Measurements from ENCODE around the gene TOMM7. TPM values are rescaled to one million over a fixed set of nuclear protein-coding genes. Genes with fewer than 3 reads are reported as not detected.

Gene TOMM7
- total RNA-seq (2014; rRNA removed; shearing (Covaris generic)) = 164 and 165 TPM in 2 replicates

DNA sequence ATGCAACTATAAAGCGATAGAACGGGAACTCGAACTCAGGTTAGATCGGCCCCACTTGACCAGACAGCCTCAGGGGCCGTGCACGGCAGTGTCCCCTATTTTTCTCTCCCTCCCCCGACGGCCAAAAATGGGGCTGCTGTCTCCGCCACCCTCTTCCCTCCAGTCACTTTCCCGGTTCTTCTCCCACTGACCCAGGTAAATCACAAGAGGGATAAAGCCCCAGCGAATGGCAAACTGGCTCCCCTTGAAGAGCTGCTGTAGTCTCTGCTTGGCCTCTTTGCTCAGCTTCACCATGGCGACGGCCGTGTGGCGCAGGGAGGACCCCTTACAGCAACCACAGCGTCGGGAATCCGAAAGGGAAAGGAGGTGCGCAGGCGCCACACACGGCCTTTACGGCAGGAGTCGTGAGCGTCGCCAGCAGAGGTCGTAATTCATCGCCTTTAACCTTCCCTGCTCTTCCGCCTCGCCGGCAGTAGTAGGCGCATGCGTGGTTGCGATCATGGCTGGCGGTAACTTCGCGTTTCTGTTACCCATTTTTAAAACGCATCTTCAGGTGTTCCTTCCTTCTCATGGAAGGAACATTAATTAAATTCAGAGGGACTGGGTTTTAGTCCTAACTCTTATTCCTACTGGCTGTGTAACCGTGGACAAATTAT, at the start of gene TOMM7:
TSS of gene TOMM7 (minus strand) at position 364 of the 656 bp plus-strand sequence. CDS start at position 294, 70 bp downstream.
- Histone ChIP-seq H3K27me3 (no peaks in the 10 kb centered on the region), H3K4me3 (peak within 1 kb of the TSS; percentile 72), H3K36me3 (peaks cover 8% of the 10 kb centered on the region), H3K4me1 (0 out of 2 replicates have a peak, but pooled peaks cover 2% of the 10 kb centered on the region), H3K9me3 (replicated peaks) (no peaks in the 10 kb centered on the region), H3K27ac (peak within 1 kb of the TSS; percentile 42)
- peak; percentile 93 to 99 for DNase-seq

DNA sequence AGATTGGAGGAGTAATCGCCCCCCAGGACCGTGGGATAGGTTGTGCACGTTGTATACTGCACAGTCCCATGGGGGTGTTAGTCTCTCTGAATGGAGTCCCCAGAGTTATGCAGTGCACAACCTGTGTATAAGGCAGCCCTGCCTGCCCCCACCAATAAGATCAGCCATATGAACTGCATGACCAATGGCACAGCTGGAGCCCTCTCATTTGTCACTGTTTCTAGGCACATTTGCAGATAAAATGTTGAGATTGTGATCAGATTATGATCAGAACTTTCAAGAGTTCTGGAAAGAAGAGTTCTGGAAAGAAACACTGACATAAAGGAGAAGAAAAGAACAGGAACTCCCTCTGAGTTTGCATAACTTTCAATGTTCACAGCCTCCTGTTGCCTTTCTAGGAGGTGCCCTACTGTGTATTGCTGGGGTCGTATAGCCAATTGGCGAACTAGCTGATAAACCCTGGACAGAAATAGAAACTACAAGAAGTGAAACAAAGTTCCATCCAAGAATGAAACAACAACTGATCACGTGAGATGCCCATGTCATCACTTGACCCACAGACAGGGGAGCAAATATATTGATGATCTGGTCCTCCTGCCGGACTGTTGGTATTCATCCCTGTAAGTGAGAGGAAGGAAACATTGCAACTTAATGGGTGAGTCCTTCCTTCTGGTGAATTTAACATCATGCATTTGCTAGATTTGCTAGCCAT, 49.6 kb upstream of the TOMM7 start:
- peaks cover 13% of the 10 kb centered on the region for H3K4me1 ChIP-seq
- H3K27ac ChIP-seq = no peak overlapping the region
- H3K9me3 ChIP-seq (replicated peaks) = no peaks in the 10 kb centered on the region
- H3K36me3 ChIP-seq = no peaks in the 10 kb centered on the region
- DNase-seq = no peak
- H3K27me3 ChIP-seq = no peaks in the 10 kb centered on the region
- no peak overlapping the region for H3K4me3 ChIP-seq

DNA sequence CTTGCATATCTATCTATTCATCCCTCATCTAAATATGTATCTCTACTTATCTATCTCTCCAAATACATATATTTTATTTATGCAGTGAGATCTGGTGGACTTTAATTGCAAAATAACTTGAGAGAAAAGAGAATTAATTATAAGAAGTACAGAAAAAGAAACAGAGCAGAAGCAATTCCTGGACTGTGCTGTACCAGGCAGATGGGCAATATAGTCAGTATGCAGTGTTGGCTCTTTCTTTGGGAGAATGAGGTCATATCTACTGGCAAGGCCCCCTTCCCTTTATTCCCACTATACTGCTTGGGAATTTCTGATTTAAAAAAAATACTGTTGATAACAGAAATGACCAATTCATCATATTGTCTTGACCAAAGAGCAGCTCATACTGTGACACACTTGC, 49.0 kb upstream of the TOMM7 start:
- H3K4me3 ChIP-seq = no peak overlapping the region
- H3K27ac ChIP-seq = no peak overlapping the region
- H3K36me3 ChIP-seq = no peaks in the 10 kb centered on the region
- no peak for DNase-seq
- H3K27me3 ChIP-seq = no peaks in the 10 kb centered on the region
- peaks cover 7% of the 10 kb centered on the region for H3K4me1 ChIP-seq
- H3K9me3 ChIP-seq (replicated peaks) = no peaks in the 10 kb centered on the region

DNA sequence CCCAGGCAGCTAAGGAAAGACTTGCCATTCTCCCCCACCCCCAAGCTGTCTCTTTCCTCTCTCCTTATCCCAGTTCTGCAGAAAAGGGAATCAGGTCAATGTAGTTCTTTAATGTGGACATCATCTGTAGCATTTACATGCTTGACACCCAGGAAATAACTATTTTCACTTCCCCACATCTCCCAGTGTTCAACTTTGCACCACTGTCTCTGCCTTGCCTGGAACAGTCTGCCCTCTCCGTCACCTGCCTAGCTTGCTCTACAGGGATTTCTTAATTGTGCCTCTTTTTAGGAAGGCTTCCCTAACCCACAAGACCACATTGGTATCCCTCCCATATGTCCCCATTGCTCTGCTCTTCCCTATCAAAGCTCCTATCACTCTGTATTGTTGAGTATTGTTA, 45.9 kb upstream of the TOMM7 start:
- Histone ChIP-seq H3K36me3 (no peaks in the 10 kb centered on the region), H3K27ac (no peak overlapping the region), H3K4me1 (no peaks in the 10 kb centered on the region), H3K27me3 (no peaks in the 10 kb centered on the region), H3K9me3 (replicated peaks) (no peaks in the 10 kb centered on the region), H3K4me3 (no peak overlapping the region)
- DNase-seq = no peak

DNA sequence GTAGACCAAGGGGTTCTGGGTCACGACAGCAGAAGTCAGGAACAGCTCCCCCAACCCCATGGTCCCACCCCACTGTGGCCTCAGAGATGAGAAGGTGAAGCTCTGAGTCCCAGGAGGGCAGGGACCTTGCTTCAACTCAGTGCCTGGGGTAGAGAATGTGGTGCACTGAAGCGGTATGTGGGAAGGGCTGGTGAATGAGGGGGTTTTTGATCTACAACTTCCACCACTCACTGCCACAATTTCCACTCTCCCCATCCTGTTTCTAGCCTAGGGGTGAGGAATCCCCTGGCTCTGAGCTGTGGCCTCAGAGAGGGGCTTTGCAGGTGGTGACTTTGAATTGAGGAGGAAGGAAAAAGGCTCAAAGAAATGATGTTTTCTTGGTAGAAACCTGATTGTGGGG, 44.9 kb upstream of the TOMM7 start:
- Histone ChIP-seq H3K27me3 (no peaks in the 10 kb centered on the region), H3K9me3 (replicated peaks) (no peaks in the 10 kb centered on the region), H3K4me3 (no peak overlapping the region), H3K36me3 (no peaks in the 10 kb centered on the region), H3K4me1 (no peaks in the 10 kb centered on the region), H3K27ac (no peak overlapping the region)
- DNase-seq = no peak

DNA sequence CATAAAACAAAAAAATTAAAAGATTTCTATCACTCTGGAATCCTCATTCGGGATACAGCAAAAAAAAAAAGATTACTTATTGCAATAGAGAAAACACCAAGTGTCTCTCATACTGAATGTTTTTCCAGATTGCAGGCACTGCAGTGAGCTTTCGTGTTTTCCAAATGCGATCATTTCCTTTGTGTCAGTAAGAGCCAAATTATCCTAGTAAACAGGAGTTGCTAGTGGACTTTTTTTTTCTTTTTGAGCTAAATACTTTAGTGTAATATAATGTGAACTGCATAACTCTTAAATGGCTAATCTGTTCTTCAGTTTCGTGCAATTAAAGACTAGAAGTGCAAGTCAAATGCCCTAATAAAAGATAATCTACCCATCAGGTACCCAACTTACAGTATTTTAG, 44.4 kb upstream of the TOMM7 start:
- no peak overlapping the region for H3K4me3 ChIP-seq
- no peaks in the 10 kb centered on the region for H3K36me3 ChIP-seq
- H3K9me3 ChIP-seq (replicated peaks) = no peaks in the 10 kb centered on the region
- H3K27me3 ChIP-seq = no peaks in the 10 kb centered on the region
- no peak overlapping the region for H3K27ac ChIP-seq
- no peak for DNase-seq
- H3K4me1 ChIP-seq = no peaks in the 10 kb centered on the region

DNA sequence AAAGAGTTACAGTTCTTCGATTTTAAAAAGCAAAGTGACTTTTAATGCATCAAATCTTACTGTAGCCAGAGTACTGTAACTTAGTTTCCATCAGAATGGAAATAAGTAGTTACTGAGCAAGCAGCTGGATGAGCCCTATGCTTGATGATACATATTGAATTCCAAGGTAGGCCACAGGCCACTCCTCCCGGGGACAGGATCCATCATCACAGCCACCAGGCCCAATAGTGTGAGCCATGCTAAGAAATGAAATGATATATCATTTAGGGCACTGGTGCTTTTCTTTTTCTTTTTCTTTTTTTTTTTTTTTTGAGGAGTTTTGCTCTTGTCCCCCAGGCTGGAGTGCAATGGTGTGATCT, 42.9 kb upstream of the TOMM7 start:
- DNase-seq = no peak
- H3K4me3 ChIP-seq = no peak overlapping the region
- no peaks in the 10 kb centered on the region for H3K27me3 ChIP-seq
- no peaks in the 10 kb centered on the region for H3K4me1 ChIP-seq
- no peak overlapping the region for H3K27ac ChIP-seq
- H3K9me3 ChIP-seq (replicated peaks) = no peaks in the 10 kb centered on the region
- no peaks in the 10 kb centered on the region for H3K36me3 ChIP-seq

DNA sequence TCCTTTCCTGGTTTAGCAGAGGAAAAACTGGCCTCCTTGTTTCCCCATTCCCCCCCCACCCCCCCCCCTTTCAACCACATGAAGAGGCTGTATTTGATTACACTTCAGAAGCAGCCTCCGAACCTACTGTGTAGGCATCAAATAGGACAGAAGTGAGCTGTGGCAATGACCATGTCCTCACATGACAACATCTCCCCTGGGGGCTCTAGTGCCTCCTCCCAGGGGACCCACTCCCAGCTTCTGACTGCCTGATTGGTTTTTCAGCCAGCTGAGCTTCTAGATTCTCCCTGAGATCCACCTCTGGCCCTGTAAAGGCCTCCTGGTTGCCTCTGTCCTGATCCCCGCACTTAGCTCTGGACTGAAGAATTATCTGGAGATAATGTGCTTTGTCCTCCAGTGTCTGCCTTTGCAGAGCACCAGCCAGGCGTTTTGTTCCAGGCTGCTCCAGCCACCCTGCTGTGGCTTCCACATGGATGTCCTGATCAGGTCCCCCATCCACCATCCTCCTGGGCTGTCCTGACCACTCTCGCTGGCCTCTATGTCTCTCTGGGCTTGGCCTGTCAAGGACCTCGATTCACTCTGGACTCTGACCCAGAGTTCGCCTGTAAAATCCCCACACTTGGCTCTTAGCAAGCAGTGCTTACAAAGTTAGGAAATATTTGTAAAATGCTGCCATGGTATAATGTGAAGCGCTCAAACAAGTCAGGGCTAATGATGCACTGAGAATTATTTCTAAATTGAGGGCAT, 42.4 kb upstream of the TOMM7 start:
- H3K27me3 ChIP-seq = no peaks in the 10 kb centered on the region
- no peak overlapping the region for H3K4me3 ChIP-seq
- no peaks in the 10 kb centered on the region for H3K9me3 ChIP-seq (replicated peaks)
- H3K27ac ChIP-seq = no peak overlapping the region
- DNase-seq = peak in 1 of 2 experiments; percentile 50
- H3K4me1 ChIP-seq = no peaks in the 10 kb centered on the region
- H3K36me3 ChIP-seq = 0 out of 2 replicates have a peak, but pooled peaks cover 5% of the 10 kb centered on the region

DNA sequence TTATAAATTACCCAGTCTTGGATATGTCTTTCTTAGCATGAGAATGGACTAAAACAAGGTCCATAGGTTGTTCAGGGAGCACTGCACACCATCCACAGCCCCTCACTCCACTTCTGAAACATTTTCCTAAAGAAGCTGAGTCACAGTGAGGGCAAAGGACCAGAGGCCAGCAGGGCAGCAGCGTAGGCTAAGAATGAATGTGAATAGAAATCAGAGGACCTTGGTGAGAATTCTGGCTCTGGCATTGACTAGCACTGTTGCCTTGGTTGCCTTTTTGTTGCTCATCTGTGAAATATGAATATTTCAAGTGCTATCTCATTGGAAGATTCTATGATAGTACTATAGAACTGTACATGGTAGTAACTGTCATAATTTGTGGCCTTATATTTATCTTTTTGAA, 41.7 kb upstream of the TOMM7 start:
- H3K9me3 ChIP-seq (replicated peaks) = no peaks in the 10 kb centered on the region
- no peak overlapping the region for H3K4me3 ChIP-seq
- DNase-seq = no peak
- H3K27ac ChIP-seq = no peak overlapping the region
- H3K36me3 ChIP-seq = peaks cover 5% of the 10 kb centered on the region; the same call in 1 of the 2 replicates
- H3K27me3 ChIP-seq = no peaks in the 10 kb centered on the region
- H3K4me1 ChIP-seq = no peaks in the 10 kb centered on the region

DNA sequence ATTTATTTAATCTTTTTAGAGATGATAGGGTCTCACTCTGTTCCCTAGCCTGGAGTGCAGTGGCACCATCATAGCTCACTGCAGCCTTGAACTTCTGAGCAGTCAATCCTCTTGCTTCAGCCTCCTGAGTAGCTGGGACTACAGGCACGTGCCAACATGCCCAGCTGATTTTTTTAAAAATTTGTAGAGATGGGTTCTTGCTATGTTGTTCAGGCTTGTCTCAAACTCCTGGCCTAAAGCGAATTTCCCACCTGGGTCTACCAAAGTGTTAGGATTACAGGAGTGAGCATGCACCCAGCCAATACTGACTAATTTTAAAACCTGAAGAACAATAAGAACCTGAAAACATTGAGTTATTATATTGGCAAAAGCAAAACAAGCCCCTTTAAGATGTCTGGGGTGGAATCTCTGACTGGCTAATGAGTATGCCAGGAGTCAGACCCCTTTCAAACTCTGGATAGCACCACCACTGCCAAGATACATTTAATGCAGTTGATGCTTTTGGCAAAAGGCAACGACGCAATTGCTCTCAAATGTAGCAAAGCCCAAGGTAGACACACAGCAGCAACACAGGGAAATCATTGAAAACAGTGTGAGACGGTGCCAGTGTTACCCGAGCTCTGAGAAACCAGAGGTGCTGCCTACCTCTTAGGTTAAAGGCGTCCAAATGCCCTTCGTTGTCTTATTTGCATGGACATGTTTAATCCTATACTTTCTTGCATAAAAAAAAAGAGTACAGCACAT, 40.7 kb upstream of the TOMM7 start:
- peaks cover 7% of the 10 kb centered on the region for H3K36me3 ChIP-seq
- H3K4me3 ChIP-seq = no peak overlapping the region
- H3K27me3 ChIP-seq = no peaks in the 10 kb centered on the region
- peaks cover 1% of the 10 kb centered on the region; the same call in 1 of the 2 replicates for H3K4me1 ChIP-seq
- no peak for DNase-seq
- H3K9me3 ChIP-seq (replicated peaks) = no peaks in the 10 kb centered on the region
- no peak overlapping the region for H3K27ac ChIP-seq

DNA sequence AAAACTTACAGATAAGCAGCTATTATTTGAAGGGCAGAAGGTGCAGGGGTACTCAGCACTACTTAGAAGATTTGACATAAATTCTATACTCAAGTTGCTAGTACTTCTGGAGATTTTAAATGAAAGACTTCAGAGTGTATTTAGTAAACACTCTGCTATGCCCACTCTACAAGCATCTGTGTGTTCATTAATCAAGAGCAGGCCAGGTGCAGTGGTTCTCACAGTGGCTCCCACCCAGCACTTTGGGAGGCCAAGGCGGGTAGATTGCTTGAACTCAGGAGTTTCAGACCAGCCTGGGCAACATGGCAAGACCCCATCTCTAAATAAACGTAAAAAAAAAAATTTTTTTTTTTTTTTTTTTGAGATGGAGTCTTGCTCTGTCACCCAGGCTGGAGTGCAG, 38.9 kb upstream of the TOMM7 start:
- Histone ChIP-seq H3K4me3 (no peak overlapping the region), H3K27ac (no peak overlapping the region), H3K9me3 (replicated peaks) (no peaks in the 10 kb centered on the region), H3K36me3 (peaks cover 15% of the 10 kb centered on the region), H3K4me1 (peaks cover 6% of the 10 kb centered on the region), H3K27me3 (no peaks in the 10 kb centered on the region)
- DNase-seq = no peak

DNA sequence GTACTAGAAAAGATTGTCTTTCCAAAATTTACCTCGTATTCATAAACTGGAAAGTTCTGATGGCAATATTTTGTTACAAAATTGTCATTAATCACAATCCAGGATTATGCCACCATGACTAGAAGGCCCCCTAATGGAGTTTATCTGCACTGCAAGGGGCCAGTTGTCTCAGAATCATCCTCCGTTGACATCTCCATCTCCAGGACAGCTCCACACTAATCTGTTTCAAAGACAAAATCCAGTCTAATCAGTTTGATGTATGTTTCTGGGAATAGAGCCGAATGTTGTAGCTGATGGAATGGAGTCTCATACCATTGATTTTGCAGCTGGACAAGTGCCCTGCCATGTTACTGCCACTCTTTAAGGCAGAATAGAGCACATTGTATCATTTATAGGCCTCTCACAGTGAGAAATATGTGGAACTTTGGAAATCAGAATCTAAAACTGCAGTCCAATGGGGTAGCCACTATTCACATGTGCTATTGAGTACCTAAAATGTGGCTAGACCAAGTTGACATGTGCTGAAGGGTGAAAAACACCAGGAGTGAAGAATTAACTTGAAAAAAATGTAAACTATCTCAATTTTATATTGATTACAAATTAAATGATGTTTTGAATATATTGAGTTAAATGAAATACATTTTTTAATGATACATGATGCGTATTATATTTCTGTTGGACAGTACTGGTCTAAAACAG, 38.3 kb upstream of the TOMM7 start:
- Histone ChIP-seq H3K36me3 (peaks cover 22% of the 10 kb centered on the region), H3K27ac (no peak overlapping the region), H3K4me1 (peaks cover 12% of the 10 kb centered on the region), H3K27me3 (no peaks in the 10 kb centered on the region), H3K9me3 (replicated peaks) (no peaks in the 10 kb centered on the region), H3K4me3 (no peak overlapping the region)
- peak; percentile 18 to 53 for DNase-seq

DNA sequence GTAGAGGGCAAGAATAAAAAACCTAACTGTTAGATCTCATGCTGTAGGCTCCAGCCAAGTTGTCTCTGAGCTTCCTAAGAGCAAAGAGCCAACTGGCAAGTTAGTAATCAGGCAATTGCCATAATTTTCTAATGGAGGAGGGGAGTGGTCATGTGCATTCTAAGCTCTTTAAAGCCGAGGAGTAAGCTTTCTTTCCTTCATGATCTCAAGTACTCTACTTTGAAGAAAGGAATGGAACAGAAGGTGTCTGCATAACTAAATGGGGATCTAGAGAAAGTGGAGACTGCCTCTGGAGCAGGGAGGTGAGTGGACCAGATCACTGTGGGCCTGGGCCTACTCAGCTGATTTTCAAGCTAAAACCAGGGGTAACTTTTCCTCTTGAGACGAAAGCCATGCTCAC, 37.7 kb upstream of the TOMM7 start:
- Histone ChIP-seq H3K4me3 (no peak overlapping the region), H3K27ac (no peak overlapping the region), H3K9me3 (replicated peaks) (no peaks in the 10 kb centered on the region), H3K4me1 (peaks cover 15% of the 10 kb centered on the region), H3K36me3 (peaks cover 23% of the 10 kb centered on the region), H3K27me3 (no peaks in the 10 kb centered on the region)
- no peak for DNase-seq

DNA sequence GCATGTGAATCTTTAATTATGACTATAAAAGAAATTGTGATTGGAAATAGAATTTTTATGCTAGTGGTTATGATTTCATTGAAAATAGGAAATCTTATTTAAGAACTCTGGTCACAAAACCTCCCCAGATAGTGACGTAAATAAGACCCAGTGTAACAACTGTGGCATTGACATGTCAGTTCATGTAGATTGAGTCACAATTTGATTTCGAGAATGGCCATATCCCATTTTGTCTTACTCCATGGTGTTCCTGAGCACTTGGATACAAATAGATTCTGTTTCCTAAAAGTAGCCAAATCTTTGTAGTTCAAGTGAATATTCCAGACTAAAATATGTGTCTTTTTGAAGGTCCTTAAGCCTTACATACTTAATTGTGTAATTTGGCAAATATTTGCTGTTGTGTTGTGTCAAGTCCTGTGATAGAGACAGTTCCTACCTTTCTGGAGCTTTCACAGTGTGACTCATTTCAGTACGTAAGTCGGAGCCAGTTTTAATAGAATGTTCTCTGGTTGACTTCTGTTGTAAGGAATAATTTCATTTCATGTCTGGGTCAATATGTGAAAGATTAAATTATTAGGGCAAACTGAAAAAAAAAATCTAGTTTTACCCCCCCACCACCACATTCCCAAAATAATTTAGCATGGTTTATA, 37.1 kb upstream of the TOMM7 start:
- no peaks in the 10 kb centered on the region for H3K27me3 ChIP-seq
- peaks cover 23% of the 10 kb centered on the region for H3K36me3 ChIP-seq
- H3K4me3 ChIP-seq = no peak overlapping the region
- H3K27ac ChIP-seq = no peak overlapping the region
- peaks cover 16% of the 10 kb centered on the region for H3K4me1 ChIP-seq
- no peaks in the 10 kb centered on the region for H3K9me3 ChIP-seq (replicated peaks)
- no peak for DNase-seq
